ENCODE results near the gene ANAPC7. TPM values are rescaled to one million over a fixed set of nuclear protein-coding genes. Genes with fewer than 3 reads are reported as not detected.
A peak's percentile ranks its signal among the peaks of the same experiment; 100 is the strongest.
"Not testable (repeated sequence)": the region's sequence is repeated elsewhere in the genome, so short reads cannot be mapped to it uniquely, and the experiment has no call there.

Gene ANAPC7
- total RNA-seq, 1 donor from 2014 or later = 15.5 TPM

DNA sequence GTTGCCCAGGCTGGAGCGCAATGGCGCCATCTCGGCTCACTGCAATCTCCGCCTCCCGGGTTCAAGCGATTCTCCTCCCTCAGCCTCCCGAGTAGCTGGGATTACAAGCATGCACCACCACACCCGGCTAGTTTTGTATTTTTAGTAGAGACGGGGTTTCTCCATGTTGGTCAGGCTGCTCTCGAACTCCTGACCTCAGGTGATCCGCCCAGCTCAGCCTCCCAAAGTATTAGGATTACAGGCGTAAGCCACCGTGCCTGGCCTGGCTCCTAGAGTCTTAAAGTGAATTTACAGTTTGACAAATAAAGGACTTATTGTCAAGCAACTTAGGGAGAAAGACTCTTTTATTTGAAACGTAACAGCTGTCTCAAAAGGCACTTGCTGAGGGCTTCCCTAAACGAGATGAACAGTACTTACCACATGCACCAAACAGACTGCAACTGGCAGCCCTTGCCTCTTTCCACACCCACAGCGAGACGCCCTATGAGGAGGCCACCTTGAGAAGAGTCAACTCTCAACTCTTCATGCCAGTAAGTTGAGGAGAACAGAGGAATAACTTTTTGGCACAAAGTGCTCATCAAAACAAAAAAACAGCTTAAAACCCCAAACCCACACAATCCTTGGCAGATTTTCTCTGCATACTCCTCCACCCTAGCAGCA lies 25.2 kb downstream of the ANAPC7 start:
- not testable (repeated sequence) for ATAC-seq; DNase-seq (ENCODE audit: low spot score)

DNA sequence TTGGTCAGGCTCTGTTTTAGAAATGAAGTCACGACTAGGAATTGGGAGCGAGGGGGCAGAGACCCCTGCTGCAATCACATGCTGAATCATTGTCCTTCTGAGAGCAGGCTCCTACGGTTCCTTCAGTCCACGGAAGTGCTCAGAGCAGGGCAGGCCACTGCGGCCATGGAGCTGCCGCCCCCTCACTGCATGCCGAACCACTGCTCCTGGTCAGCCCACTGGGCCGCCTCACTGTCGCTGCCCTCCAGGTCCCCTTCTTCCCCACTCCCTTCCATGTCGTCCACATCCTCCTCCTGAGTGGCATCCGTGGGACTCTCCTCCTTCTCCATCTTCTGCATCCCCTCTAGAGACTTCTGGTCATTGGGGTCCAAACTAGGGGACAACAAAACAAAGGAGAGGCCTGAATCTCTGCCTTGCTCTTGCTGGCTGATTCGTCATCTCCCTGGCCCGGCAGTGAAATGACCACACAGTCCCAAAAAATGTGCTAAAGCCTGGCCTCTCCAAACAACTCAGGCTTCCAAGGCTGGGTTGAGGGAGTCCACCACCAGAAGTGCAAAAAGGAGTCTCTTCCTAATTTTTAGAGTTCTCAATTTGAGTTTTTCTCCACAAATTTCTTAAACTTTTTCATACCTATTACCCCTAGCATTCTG lies 29.4 kb downstream of the ANAPC7 start:
- ATAC-seq (no peak), DNase-seq (ENCODE audit: low spot score) (no peak)

DNA sequence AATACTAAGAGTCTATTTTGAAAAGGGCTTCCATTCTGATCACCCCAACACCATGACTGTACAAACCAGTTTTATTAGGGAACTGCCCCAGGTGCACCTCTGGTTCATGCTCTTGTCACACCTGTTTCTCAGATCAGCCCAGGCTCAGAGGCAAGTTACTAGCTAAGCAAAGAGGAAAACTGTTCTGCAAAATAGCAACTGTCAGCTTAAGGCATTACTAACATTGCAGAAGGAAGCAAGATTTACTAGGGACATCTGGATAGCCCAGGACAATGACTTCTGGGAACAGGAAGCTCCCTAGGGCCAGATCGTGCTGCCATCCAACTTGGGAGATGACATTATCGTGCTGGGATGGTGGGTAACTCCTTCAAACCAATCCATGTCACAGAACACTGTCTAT lies 30.1 kb downstream of the ANAPC7 start:
- no peak for ATAC-seq

DNA sequence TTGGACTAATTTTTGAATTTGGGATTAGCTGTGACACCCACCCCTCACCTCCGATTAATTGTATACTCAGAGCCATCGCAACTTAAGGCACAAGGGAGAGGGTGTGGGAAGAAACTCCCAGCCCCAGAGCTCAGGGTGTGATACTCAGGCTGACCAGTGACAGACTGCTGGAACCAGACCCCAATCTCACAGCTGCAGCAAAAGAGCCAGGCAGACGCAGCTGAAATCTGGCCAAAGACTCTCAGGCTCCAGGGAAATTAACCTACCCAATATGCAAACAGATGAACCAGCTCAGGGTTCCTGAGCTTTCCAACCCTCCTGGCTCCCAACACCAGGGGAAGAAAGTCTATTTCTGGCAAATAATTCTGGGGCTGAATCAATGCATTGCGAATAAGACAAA lies 30.5 kb downstream of the ANAPC7 start:
- no peak for DNase-seq (ENCODE audit: low spot score)
- no peak for ATAC-seq

More for the DNA sequence above, 30.1 kb downstream of the ANAPC7 start:
- no peak for DNase-seq (ENCODE audit: low spot score)

DNA sequence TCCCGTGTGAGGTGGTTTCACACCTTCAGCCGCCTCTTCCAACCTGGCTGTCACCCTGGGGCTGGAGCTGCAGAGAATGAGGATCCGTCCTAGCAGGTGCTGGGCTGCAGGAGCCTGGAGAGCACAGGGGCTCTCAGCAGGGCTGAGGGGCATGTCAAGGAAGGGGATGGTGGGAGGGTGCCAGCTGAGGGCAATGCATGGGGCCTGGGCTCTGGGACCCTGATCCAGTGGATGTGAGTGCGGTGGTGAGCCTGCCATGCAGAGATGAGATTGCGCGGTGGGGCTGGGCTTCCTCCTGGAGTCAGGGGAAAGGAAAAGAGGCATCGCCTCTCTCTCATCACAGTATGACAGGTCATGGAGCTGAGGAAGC lies 31.5 kb downstream of the ANAPC7 start:
- DNase-seq (ENCODE audit: low spot score) (no peak), ATAC-seq (no peak)

DNA sequence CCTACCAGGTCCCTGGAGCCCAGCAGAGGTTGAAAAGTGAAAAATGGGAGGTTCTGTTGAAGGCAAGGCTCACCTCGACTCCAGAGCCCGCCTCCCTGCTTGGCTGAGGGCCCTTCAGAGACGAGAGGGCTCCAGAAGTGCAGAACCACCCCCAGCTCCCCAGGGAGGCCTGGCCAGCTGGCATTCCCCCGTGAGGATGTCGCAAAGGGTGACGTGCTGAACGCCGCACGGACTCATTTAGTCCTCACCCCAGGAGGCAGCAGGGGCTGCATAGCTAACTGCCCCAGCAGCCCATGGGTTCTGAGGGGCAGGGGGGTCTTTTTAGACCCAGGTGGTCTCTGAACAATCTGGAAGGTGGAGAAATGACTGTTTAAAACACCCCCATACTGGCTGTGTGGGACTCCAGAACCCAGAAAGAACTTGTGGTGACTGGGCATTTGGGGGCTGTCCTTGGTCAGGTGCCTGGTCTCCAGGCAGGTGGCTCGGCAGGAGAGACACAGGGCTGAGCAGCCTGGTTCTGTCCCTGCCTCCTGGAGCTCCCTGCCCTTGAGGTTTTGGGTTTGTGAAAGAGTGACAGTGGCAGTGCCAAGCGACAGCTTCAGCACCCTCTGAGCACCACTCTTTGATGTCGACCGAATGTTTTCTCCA lies 32.0 kb downstream of the ANAPC7 start:
- DNase-seq (ENCODE audit: low spot score) = no peak
- no peak for ATAC-seq

DNA sequence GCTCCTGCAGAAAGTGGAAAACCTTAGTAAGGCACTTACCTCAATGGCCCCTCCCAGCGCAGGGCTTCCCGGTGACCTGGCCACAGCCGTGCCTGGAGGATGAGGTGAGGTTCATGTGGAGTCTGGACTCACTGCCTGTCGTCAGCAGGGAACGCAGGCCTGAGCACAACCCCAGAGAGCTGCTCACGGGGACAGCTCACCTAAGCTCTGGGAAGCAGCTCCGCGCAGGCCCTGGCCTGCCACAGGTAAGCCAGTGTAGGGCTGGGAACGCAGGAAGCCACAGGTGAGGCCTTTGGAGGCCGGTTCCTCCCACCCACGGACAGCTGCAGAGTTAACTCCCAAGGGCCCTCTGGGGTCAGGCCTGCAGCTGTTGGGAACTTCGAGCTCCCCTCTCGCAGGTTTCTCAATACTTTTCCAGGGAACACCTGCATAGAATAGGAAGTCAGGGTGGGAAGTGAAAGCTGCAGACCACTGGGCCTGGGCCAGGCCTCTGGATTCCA lies 32.7 kb downstream of the ANAPC7 start:
- ATAC-seq (no peak), DNase-seq (ENCODE audit: low spot score) (no peak)

DNA sequence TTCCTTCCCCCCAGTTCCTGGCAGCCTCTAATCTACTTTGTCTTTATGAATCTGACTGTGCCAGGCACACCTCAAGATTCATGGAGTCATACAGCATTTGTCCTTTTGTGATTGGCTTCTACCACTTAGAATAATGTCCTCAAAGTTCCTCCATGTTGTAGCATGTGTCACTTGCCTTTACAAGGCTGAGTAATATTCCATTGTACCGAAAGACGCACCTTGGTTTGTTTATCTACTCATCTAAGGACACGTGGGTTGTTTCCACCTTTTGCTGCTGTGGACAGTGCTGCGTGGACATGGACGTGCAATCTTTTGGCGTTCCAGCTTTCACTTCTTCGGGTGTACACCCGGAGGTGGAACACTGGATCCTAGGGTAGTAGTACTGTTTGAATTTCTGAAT lies 33.5 kb downstream of the ANAPC7 start:
- ATAC-seq (no peak), DNase-seq (ENCODE audit: low spot score) (no peak)

DNA sequence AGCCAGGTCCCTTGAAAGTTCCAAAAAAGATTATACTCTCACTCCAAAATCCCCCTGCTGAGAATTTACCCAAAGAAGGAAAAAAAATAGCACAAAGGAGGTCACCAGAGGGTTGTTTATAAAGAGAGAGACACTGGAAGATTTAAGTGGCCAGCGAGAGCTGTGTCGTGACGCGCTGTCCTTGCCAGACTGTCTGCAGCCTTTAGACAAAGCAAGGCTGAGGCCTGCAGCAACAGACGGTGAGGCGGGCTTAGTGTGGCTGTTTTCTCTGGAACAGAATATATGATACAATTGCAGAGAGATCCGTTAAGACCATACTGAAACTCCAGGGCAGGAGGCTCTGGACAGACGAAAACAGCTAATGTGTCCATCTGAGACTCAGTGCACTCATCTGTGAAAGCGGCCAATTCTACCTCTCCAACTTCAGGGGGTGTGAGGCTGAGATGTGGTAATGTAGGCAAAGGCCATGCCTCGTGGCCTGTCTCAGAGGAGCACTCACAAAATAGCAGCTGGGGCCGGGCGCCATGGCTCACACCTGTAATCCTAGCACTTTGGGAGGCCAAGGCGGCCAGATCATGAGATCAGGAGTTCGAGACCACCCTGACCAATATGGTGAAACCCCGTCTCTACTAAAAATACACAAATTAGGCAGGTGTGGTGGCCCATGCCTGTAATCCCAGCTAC lies 36.2 kb downstream of the ANAPC7 start:
- DNase-seq (ENCODE audit: low spot score) (no peak), ATAC-seq (peak; percentile 25)

DNA sequence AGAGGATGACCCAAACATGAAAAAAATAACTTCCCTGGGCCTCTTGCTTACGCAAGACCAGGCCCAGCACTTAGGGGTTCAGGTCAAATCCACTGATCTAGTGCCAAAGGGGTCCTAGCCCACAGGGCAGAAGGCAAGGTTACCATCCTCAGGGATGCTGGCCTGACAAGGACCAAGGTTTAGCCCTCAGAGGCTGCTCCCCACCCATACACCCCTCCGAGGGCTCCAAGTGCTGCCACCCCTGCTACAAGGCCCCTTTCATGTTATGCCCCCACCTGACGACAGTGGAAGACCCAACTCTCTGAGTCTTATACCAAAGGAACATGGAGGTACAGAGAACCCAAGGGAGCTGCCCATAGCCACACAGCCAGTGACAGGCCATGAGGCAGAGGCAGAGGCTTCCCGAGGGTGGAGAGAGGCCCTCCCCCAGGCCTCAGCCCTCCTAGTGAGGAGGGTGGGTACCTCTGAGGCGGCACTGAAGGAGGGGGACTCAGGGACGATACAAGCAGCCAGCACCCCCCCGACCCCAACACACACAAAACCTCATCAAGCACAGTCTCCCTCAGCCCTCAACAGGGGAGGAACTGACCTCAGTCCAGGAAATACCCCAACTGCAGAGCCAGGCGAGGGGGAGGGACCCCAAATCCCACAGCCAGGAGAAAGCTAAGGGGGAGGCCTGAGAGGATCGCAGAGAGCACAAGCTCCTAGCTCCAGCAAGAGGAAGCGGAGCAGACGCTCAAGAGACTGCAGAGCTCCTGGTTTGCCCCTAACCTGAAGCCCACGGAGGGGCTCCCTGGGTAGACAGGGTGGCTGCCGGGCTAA lies 37.0 kb downstream of the ANAPC7 start:
- DNase-seq (ENCODE audit: low spot score) = no peak

DNA sequence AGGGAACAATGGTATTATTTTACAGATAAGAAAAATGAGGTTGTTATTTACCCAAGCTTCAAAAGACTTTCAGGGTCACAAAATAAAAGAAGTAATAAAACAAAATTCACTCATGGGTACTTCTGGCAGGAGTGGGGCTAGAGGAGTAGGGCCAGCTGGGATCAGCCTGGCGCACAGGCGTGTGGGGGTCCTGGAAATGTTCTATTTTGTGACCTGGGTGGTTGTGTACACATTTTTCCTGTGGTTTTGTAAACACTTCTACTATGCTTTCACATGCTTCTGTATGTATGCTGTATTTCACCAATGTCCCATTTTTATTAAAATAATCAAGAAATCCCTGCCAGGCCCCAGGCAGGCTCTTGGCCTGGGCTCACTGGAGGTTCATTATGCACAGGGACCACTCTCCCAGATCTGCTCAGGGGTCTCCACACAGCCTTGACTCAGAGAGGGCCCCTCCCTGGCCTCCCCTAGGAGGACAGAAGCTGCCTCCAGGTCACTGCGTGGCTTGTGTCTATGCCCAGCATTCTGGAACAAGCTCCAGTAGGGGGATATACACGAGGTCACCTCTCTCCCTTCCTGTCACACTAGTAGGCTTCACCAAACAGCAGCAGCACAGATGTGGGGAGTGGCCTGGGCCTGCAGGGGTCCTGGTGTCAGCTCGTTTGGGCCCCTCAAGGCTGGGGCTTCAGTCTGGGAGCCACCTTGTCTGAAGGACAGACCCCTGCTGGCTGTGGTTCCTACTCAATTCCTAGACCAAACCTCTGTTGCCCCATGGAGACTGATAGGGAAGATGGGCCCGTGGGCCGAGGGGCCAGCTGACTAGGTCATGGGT lies 37.8 kb downstream of the ANAPC7 start:
- ATAC-seq = no peak

More for the DNA sequence above, 37.0 kb downstream of the ANAPC7 start:
- ATAC-seq = peak; percentile 16

DNA sequence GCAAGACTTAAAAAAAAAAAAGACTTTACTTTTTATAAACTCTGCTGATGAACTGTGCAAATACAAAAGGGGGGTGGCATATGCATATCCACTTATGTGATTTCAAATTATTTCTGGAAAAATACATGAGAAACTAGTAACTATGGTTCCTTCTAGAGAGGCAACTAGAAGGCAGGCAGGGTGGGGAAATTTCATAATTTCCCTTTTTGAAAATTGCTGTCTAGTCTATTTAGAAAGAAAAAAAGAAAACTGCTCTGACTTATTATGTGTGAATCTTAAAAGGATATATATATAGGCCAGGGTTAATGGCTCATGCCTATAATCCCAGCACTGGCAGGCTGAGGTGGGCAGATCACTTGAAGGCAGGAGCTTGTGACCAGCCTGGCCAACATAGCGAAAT lies 42.3 kb downstream of the ANAPC7 start:
- ATAC-seq (no peak), DNase-seq (ENCODE audit: low spot score) (no peak)

More for the DNA sequence above, 37.8 kb downstream of the ANAPC7 start:
- DNase-seq (ENCODE audit: low spot score) = no peak

DNA sequence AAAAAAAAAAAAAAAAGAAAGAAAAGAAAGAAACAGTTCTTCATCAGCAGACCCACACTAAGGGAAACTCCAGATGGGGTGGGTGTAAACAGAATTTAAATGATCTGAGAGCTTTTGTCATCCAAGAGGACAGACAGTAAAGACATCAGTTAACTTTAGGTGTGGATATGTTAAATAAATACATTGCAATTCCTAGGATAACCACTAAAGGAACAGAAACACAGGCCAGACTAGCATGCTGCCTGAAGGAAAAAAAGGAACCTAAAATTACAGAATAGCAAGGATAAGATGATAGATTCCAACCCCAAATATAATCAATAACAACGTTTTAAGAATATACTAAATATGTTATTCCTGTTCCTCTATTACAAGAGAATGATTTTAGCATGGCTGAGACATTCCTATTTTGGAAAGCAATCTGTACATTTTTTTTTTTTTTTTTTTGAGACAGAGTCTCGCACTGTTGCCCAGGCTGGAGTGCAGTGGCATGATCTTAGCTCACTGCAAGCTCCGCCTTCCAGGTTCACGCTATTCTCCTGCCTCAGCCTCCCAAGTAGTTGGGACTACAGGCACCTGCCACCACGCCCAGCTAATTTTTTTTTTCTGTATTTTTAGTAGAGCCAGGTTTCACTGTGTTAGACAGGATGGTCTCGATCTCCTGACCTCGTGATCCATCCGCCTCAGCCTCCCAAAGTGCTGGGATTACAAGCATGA lies 45.0 kb downstream of the ANAPC7 start:
- ATAC-seq; DNase-seq (ENCODE audit: low spot score): not testable (repeated sequence)

DNA sequence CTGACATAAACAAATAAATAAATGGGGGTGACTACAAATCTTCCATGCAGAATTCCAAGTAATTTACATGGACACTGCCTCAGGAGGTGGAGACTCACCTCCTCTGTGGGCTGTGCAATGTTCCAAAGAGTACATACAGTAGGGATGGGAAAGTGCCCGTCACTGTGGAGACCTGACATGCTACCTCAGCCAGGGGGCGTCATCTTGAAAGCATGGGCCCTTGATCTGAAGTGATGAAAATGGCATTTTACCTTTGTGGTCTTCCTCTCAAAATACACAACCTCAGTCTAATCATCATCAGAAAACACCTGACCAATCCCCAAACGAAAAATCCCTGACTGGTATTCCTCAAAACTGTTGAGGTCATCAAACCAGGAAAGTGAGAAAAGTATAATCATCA lies 48.4 kb downstream of the ANAPC7 start:
- DNase-seq (ENCODE audit: low spot score) (no peak), ATAC-seq (peak; percentile 57)

DNA sequence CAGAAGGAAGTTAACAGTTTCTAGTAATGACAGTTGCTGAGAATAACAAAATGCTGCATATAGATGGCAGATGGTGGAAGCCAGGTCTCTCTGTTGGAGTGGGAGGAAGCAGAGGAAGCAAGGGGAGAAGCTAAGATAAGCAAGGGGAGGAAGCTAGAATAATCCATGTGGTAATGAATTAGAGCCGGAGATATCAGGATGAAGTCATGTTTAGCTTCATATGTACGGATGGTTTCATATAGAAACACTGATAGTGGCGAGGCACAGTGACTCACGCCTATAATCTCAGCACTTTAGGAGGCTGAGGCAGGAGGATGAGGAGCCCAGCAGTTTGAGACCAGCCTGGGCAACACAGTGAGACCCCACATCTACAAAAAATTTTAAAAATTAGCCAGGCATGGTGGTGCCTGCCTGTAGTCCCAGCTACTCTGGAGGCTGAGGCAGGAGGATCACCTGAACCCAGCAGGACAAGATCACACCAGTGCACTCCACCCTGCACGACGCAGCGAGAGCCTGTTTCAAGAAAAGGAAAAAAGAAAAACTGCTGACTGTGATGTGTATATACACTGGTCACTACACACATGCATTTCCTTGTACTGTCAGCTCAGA lies 49.2 kb downstream of the ANAPC7 start:
- peak; percentile 16 for ATAC-seq

DNA sequence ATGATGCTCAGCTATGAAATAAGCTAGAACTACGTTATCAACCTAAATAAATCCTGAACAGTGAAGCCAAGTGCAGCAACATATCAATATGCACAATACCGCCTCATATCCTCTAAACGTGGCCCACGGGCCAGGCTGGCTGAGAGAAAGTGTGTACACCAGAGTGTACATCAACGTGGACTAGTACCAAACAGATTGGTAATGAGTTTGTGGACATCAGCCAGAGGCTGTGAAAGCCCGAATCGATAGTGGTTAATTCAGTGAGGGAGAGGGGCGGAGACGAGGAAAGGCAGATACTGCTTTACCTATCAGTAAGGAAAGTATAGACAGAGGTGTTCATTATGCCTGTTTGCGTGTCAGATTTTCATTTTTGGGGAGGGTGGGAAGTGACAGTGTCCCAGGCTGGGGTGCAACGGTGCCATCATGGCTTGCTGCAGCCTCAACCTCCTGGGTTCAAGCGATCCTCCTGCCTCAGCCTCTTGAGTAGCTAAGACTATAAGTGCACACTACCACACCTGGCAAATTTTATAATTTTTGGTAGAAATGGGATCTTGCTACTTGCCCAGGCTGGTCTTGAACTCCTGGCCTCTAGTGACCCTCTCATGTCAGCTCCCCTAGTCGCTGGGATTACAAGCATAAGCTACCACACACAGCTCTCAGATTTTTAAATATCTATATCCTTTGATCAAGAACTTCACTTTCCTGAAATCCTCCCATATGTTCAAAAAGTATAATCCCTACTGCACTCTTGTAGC lies 50.1 kb downstream of the ANAPC7 start:
- ATAC-seq (peak; percentile 57), DNase-seq (ENCODE audit: low spot score) (no peak)

More for the DNA sequence above, 49.2 kb downstream of the ANAPC7 start:
- DNase-seq (ENCODE audit: low spot score) = no peak

DNA sequence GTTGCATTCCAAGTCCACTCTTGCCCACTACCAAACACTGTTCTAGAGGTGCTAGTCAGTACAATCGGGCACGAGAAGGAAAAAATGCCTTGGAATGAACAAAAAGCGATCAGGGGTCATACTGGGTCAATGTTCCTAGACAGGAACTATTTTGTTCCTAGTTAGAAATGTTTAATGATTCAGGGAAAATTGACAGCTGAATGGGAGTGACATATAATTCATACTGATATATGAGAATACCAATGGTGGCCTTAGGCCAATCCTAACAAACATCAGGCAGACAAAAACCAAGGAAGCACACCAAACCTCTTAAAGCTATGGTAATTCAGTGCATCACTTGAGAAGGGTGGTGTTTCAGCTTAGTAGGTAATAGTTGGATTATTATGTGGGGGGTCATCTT lies 51.1 kb downstream of the ANAPC7 start:
- DNase-seq (ENCODE audit: low spot score) (no peak), ATAC-seq (no peak)

DNA sequence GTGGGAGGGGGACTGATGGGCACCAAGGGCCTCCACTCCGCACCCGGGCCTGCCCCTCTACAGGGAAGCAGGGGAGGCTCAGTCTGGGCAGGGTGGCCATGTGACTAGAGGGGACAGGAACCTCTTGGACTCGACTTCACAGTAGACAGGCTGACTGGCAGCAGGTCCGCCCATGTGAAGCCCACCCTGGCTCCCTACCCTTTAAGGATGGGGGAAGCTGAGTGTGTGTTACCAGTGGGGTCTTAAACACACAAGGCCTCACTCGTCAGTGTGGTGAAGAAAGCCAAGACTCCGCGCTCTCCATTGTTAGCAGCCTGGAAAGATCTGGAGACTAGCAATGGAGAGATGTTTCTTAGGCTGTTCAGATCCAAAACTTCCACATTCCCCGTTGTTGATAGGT lies 52.4 kb downstream of the ANAPC7 start:
- DNase-seq (ENCODE audit: low spot score) (no peak), ATAC-seq (no peak)
